ENCODE results near the gene DAB2IP.
A peak's percentile ranks its signal among the peaks of the same experiment; 100 is the strongest.

DAB2IP gene

DNA sequence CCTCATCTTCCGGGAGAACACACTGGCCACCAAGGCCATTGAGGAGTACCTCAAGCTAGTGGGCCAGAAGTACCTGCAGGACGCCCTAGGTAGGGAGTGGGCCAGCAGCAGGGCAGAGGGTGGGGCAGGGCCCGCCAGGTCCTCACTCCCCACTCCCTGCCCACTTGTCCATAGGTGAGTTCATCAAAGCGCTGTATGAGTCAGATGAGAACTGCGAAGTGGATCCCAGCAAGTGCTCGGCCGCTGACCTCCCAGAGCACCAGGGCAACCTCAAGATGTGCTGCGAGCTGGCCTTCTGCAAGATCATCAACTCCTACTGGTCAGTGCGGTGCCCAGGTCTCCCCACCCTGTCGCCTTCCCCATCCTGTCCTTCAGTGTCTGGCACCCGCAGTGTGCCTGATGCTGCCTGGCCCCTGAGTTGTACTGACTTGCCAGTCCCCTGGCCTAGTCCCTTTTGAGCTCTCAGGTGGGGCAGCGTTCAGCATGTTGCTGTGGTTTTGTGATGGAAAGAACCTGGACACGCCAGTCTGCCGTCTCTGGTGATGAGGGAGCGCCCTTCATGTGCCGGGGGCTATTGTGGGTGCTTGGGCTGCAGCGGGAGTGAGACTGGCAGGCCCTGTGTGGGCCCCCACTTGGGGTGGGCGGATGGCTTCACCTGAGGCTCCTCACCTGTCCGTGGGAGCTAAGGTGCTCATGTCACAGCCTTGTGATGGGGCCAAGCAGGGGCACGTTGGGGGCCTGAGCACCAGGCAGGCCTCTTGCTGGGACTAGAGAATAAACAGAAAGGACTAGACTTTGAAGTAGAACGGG is 112.3 kb downstream of the DAB2IP start:
- TF ChIP-seq, protein P1, sequence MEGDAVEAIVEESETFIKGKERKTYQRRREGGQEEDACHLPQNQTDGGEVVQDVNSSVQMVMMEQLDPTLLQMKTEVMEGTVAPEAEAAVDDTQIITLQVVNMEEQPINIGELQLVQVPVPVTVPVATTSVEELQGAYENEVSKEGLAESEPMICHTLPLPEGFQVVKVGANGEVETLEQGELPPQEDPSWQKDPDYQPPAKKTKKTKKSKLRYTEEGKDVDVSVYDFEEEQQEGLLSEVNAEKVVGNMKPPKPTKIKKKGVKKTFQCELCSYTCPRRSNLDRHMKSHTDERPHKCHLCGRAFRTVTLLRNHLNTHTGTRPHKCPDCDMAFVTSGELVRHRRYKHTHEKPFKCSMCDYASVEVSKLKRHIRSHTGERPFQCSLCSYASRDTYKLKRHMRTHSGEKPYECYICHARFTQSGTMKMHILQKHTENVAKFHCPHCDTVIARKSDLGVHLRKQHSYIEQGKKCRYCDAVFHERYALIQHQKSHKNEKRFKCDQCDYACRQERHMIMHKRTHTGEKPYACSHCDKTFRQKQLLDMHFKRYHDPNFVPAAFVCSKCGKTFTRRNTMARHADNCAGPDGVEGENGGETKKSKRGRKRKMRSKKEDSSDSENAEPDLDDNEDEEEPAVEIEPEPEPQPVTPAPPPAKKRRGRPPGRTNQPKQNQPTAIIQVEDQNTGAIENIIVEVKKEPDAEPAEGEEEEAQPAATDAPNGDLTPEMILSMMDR (IDR thresholded peaks at IDR 0.05; ENCODE audit: low read depth, low read length): no peak
- DNase-seq (ENCODE audit: low read depth, low spot score): no peak
- H3K4me3 ChIP-seq (ENCODE audit: low read depth, low read length): no peak overlapping the region
- in situ Hi-C loops (cut with HindIII; ENCODE audit: low sequenced_read_pairs): no loop called here

GRCh38 chr9:121764371-121764730 is 112.9 kb downstream of the DAB2IP start:
- no peak for DNase-seq (ENCODE audit: low read depth, low spot score)
- TF ChIP-seq, protein P1 (IDR thresholded peaks at IDR 0.05; ENCODE audit: low read depth, low read length): no peak
- H3K4me3 ChIP-seq (ENCODE audit: low read depth, low read length): no peak overlapping the region
- in situ Hi-C loops (cut with HindIII; ENCODE audit: low sequenced_read_pairs): no loop called here

DNA sequence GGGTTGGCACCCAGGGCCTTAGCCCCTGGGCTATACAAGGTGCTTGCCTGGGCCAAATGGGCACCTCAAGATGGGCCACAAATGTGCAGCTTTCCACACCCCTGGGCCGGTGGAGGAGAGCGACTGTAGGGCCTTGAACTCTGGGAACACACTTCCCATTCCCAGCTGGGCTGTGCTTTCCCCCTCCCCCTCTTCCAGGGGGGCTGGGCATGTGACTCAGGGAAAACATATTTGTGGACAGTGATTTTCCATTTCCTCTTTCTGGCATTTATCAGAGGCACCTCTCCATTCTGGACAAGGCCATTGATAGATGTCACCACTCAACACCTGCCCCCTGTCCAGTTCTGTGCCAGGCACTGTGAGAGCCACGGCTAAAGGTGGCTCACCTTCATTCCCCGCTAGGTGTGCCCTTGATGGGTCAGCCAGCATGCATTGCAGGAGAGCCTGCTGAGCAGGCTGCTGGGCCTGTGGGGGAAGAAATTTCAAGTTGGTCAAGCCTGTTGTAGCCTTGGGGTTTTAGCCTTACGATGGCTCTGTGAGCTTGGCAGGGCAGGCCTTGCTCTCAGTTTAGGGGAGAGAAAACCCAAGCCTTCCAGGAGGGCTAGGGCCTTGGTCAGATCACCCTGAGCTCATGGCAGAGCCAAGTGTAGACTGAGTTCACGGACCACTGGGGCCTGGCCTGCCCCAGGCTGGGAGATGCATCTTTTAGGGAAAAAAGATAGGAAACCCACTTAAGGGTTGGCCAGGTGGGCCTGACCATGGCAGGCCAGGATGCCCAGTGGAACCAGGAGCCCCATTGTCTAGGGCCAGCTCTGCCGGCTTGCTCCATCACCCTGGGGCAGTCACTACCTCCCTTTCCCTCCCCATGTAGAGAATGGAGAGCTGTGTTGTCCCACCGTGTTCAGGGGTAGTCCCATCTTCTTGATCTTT is 113.9 kb downstream of the DAB2IP start:
- peak; percentile 54 for DNase-seq (ENCODE audit: low read depth, low spot score)
- H3K4me3 ChIP-seq (ENCODE audit: low read depth, low read length): no peak overlapping the region
- TF ChIP-seq, protein P1 (IDR thresholded peaks at IDR 0.05; ENCODE audit: low read depth, low read length): no peak
- in situ Hi-C loops (cut with HindIII; ENCODE audit: low sequenced_read_pairs): no loop called here

DNA sequence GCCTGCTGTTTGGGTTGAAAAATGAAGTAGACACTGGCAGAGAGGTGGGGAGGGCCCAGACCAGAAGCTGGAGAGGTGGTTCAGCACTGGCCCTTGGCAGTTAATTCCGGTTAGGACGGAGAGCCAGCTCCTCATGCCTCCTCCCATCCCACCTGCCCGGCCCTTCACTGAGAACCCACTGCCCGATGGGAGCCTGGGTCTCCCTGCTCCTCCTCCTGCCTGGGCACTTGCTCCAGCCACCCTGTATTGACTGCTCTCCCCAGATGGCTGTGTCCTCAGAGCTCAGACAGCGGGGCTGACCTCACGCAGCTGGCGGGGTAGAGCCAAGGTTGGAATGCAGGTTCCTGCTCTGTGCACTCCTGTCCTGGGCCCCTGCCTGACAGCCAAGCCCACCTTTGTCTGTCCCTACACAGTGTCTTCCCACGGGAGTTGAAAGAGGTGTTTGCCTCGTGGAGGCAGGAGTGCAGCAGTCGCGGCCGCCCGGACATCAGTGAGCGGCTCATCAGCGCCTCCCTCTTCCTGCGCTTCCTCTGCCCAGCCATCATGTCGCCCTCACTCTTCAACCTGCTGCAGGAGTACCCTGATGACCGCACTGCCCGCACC is 114.7 kb downstream of the DAB2IP start:
- no peak for DNase-seq (ENCODE audit: low read depth, low spot score)
- in situ Hi-C loops (cut with HindIII; ENCODE audit: low sequenced_read_pairs): no loop called here
- TF ChIP-seq, protein P1 (IDR thresholded peaks at IDR 0.05; ENCODE audit: low read depth, low read length): no peak
- no peak overlapping the region for H3K4me3 ChIP-seq (ENCODE audit: low read depth, low read length)

GRCh38 chr9:121767171-121767769 is 115.8 kb downstream of the DAB2IP start:
- TF ChIP-seq, protein P1 (IDR thresholded peaks at IDR 0.05; ENCODE audit: low read depth, low read length): no peak
- no peak for DNase-seq (ENCODE audit: low read depth, low spot score)
- H3K4me3 ChIP-seq (ENCODE audit: low read depth, low read length): no peak overlapping the region
- in situ Hi-C loops (cut with HindIII; ENCODE audit: low sequenced_read_pairs): no loop called here

DNA sequence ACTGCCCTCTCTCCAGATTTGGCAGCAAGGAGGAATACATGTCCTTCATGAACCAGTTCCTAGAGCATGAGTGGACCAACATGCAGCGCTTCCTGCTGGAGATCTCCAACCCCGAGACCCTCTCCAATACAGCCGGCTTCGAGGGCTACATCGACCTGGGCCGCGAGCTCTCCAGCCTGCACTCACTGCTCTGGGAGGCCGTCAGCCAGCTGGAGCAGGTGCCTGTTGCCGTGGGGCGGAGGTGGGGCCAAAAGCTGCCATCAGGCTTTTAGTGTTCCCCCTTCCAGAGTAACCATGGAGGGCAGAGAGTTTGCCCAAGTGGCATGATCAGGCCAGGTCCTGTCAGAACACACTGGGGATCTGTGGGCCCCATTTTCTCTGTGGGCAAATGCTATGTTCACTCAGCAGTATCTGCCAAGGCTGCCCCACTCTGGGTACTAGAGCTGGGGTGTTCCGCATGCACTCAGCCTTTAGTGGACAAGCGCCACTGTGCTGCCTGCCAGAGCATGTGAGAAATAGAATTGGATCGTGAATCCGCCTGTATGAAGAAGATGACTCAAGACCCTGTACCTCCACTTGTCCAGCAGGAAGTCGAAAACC is 117.1 kb downstream of the DAB2IP start:
- in situ Hi-C loops (cut with HindIII; ENCODE audit: low sequenced_read_pairs): no loop called here
- no peak overlapping the region for H3K4me3 ChIP-seq (ENCODE audit: low read depth, low read length)
- DNase-seq (ENCODE audit: low read depth, low spot score): no peak
- TF ChIP-seq, protein P1 (IDR thresholded peaks at IDR 0.05; ENCODE audit: low read depth, low read length): no peak

Measured in astrocyte of the spinal cord (primary cell).